Mucosa of gallbladder (tissue), 1 donor: Measurements from ENCODE around the gene SCAPER. TPM values are rescaled to one million over a fixed set of nuclear protein-coding genes. Genes with fewer than 3 reads are reported as not detected.
"Not testable (repeated sequence)": the region's sequence is repeated elsewhere in the genome, so short reads cannot be mapped to it uniquely, and the experiment has no call there.

ENCODE experiments used
- DNase-seq: peaks from one replicate; pipeline ENCODE4 v3.0.0-alpha.2; 2020; ENCODE audit warnings: low spot score
- total RNA-seq: library from RNA; stranded (reverse); gene quantifications from one replicate; pipeline ENCODE4 v1.2.1, GENCODE V29; 2021
- donor health status: DM: no; HTN: no; CAD: no.

Gene SCAPER
- total RNA-seq, 1 donor from 2014 or later: 20.7 TPM

DNA sequence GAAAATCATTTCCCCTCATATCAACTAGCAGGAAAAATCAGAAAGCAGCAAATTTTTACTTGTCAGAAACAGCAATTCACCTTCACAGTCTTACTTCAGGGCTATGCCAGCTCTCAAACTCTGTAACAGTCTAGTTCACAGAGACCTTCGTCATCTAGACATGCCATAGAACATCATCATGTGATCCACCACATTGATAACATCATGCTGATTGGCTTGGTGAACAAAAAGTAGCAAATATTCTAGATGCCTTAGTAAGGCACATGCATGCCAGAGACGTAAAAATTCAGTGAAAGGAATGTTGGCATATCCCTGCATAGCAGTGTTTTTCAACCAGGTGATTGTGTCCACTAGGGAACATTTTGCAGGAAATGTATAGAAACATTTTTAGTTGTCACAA is 8.6 kb upstream of the SCAPER start:
- DNase-seq: no peak

GRCh38 chr15:76912430-76912829 is 7.3 kb upstream of the SCAPER start:
- DNase-seq: no peak

DNA sequence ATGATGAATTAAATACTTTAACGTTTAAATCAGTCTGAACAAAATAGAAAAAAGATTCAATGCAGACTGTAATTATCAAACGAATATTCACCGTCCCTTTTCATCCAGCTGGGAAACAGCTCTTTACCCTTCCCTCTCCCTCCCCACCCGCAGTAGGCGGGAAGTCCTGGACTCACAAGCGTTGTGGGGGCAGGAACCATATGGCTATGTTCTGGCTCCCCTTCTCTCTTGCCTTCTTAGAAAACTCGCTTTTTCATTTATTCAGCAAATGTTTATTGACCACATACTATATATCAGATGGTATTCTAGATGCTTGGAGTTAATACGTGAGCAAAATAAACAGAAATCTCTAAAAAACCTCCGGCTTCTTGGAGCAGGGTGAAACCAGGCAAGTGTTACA is 715 bp upstream of the SCAPER start:
- DNase-seq: no peak

DNA sequence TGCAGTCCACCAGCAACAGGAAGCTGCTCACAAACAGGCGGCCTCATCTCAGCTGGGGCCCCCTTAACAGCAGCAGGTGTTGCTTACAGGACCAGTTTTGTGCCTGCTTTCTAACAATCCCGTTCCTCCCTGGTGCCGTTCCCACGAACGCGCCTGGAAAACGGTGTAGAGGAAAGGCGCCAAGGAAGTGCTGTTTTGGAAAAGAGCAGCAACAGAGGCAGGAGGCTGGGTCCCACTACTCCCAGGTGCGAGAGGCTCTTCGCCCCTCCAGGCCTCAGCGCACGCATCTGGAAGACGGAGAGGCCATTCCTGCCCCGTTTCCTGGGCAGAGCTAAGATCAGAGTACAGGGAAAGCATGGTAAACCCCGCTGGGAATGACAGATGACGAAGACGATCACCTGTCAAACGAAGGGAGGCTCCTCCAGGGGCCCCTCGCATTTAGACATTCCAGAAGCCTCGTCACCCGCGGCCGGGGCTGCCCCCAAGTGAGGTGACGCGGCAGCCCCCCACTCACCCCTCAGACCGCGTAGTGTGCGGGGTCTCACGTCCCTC is 603 bp downstream of the SCAPER start:
- no peak for DNase-seq

- DNase-seq: no peak
Measured at GRCh38 chr15:76903251-76903681, 1.9 kb downstream of the SCAPER start.

- DNase-seq: no peak
Measured at GRCh38 chr15:76901965-76902364, 3.2 kb downstream of the SCAPER start.

DNA sequence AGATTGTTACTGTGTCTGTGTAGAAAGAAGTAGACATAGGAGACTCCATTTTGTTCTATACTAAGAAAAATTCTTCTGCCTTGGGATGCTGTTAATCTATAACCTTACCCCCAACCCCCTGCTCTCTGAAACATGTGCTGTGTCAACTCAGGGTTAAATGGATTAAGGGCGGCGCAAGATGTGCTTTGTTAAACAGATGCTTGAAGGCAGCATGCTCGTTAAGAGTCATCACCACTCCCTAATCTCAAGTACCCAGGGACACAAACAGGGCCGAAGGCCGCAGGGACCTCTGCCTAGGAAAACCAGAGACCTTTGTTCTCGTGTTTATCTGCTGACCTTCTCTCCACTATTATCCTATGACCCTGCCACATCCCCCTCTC is 5.2 kb downstream of the SCAPER start:
- DNase-seq: not testable (repeated sequence)

DNA sequence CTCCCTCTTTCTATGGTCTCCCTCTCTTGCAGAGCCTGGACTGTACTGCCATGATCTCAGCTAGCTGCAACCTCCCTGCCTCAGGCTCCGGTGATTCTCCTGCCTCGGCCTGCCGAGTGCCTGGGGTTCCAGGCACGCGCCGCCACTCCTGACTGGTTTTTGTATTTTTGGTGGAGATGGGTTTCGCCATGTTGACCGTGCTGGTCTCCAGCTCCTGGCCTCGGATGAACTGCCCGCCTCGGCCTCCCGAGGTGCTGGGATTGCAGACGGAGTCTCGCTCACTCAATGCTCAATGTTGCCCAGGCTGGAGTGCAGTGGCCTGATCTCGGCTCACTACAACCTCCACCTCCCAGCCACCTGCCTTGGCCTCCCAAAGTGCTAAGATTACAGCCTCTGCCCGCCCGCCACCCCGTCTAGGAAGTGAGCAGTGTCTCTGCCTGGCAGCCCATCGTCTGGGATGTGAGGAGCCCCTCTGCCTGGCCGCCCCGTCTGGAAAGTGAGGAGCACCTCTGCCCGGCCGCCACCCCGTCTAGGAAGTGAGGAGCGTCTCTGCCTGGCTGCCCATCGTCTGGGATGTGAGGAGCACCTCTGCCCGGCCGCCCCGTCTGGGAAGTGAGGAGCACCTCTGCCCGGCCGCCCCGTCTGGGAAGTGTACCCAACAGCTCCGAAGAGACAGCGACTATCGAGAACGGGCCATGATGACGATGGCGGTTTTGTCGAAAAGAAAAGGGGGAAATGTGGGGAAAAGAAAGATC is 5.8 kb downstream of the SCAPER start:
- not testable (repeated sequence) for DNase-seq

- no peak for DNase-seq
Measured at GRCh38 chr15:76898102-76898501, 7.0 kb downstream of the SCAPER start.

DNA sequence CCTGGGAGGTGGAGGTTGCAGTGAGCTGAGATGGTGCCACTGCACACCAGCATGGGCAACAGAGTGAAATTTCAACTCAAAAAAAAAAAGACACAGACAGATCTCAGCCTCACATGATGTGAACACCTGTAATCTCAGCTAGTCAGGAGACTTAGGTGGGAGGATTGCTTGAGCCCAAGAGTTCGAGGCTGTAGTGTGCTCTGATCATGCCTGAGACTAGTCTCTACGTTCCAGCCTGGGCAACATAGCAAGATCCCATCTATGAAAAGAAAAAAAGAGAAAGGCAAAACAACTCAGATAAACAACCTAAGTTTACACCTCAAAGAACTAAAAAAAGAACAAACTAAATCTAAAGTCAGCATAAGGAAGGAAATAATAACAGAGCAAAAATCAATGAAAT is 11.0 kb downstream of the SCAPER start:
- no peak for DNase-seq

GRCh38 chr15:76892836-76893235 is 12.3 kb downstream of the SCAPER start:
- not testable (repeated sequence) for DNase-seq

- not testable (repeated sequence) for DNase-seq
Measured at GRCh38 chr15:76887280-76888141, 17.6 kb downstream of the SCAPER start.

DNA sequence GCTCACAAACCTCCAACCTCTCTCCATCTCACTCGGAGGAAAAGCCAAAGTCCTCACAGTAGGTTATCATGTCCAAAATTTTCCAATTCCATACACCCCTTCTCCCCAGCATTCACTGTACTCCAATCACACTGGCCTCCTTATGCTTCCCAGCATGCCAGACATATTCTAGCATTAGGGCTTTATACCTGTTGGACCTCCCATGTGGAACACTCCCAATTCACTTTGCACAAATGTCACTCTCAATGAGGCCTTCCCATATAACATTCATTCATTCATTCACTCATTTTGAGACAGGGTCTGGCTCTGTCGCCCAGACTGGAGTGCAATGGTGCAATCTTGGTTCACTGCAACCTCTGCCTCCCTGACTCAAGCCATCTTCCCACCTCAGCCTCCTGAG is 19.9 kb downstream of the SCAPER start:
- no peak for DNase-seq

GRCh38 chr15:76875911-76876310 is 29.2 kb downstream of the SCAPER start:
- DNase-seq: no peak

GRCh38 chr15:76873066-76873465 is 32.1 kb downstream of the SCAPER start:
- not testable (repeated sequence) for DNase-seq

- no peak for DNase-seq
Measured at GRCh38 chr15:76871930-76872329, 33.2 kb downstream of the SCAPER start.

DNA sequence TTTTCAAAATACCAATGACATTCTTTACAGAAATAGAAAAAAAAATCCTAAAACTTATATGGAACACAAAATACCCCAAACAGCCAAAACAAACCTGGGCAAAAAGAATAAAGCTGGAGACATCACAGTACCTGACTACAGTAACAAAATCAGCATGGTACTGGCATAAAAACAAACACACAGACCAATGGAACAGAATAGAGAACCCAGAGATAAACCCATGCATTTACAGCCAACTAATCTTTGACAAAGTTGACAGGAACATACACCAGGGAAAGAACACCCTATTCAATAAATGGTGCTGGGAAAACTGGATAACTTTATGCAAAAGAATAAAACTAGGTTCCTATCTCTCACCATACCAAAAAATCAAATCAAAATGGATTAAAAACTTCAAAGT is 36.4 kb downstream of the SCAPER start:
- no peak for DNase-seq

- DNase-seq: no peak
Measured at GRCh38 chr15:76866716-76867321, 38.3 kb downstream of the SCAPER start.

GRCh38 chr15:76866008-76866407 is 39.1 kb downstream of the SCAPER start:
- DNase-seq: no peak

GRCh38 chr15:76865548-76865991 is 39.6 kb downstream of the SCAPER start:
- no peak for DNase-seq

GRCh38 chr15:76864586-76864985 is 40.6 kb downstream of the SCAPER start:
- no peak for DNase-seq

GRCh38 chr15:76863693-76864092 is 41.4 kb downstream of the SCAPER start:
- DNase-seq: no peak
